MM.1S (cell line): ENCODE results near the gene ARMH2.

Experiments
- CTCF ChIP-seq: fragments of 300-600 bp; sonication (generic); IDR thresholded peaks from 2 replicates; pipeline ENCODE4 v1.5.1; 2016; ENCODE audit warnings: antibody characterized with exemption, low read length, mixed read lengths
- EZH2 ChIP-seq: fragments of 300-600 bp; sonication (generic); optimal IDR thresholded peaks from 2 replicates; pipeline ENCODE3; 2017; ENCODE audit warnings: low read depth, mild to moderate bottlenecking, antibody characterized with exemption, low read length, mixed read lengths
- EZH2phosphoT487 ChIP-seq: fragments of 300-600 bp; sonication (generic); IDR thresholded peaks from 2 replicates; pipeline ENCODE4 v1.6.1; 2018; ENCODE audit warnings: antibody characterized with exemption, low read length

GRCh38 chr6:24845578-24845977, 46.9 kb upstream of the ARMH2 start:
- TF ChIP-seq EZH2phosphoT487: no peak
- no peak for TF ChIP-seq CTCF
- TF ChIP-seq EZH2: no peak
